B cell (primary cell): ENCODE data around the gene NIPBL. TPM values are rescaled to one million over a fixed set of nuclear protein-coding genes. Genes with fewer than 3 reads are reported as not detected.

Source experiments
- ATAC-seq: fragments of 200-7000 bp; cut with Tn5 transposase; one replicate; pipeline ENCODE4 v1.10.0; 2021; ENCODE audit warnings: low read depth, mild to moderate bottlenecking, moderate number of reproducible peaks, moderate library complexity
- CTCF ChIA-PET: fragments of 350-600 bp; sonication (Branson Sonifier 250); formaldehyde crosslinking; loops from one replicate; lab custom pipeline; 2021; ENCODE audit warnings: antibody characterized with exemption, inconsistent platforms; lab: Charles Lee
- POLR2A ChIA-PET: fragments of 350-600 bp; sonication (Branson Sonifier 250); formaldehyde crosslinking; loops from one replicate; lab custom pipeline; 2021; ENCODE audit warnings: antibody characterized with exemption; lab: Charles Lee
- DNase-seq: peaks from one replicate; pipeline ENCODE4 v3.0.0; 2013
- H2AFZ ChIP-seq: 2 replicates; pipeline ENCODE4 v1.6.1; 2012; ENCODE audit warnings: mild to moderate bottlenecking, low read depth, low read length; ENCODE audit not compliant: insufficient read depth, poor library complexity, severe bottlenecking
- H3K27ac ChIP-seq, 2 donors: 1 replicate in 1 of 2; 2 replicates in 1 of 2; pipeline ENCODE4 v1.5.1; 2012 to 2013; ENCODE audit warnings: low read length in 2 of 2, mild to moderate bottlenecking in 2 of 2, moderate library complexity in 1 of 2
- H3K27me3 ChIP-seq, 4 experiments: fragments of 200-600 bp in 1 of 4; sonication (generic) in 1 of 4; replicated peaks in 1 of 4; 1 replicate in 2 of 4; 2 replicates in 2 of 4; pipeline versions ENCODE4 v1.6.1 to v1.7.0; 2013 to 2016; ENCODE audit warnings: low read length in 3 of 4, mild to moderate bottlenecking in 2 of 4, mixed read lengths in 1 of 4, moderate library complexity in 1 of 4; ENCODE audit not compliant: insufficient read depth in 4 of 4, control insufficient read depth in 3 of 4; ENCODE audit errors: control extremely low read depth in 1 of 4
- H3K36me3 ChIP-seq, 2 experiments: replicated peaks in 1 of 2; 1 replicate in 1 of 2; 2 replicates in 1 of 2; pipeline versions ENCODE4 v1.6.1 to v1.7.1; 2013; ENCODE audit warnings: low read length in 1 of 2; ENCODE audit not compliant: insufficient read depth in 2 of 2, control insufficient read depth in 1 of 2; ENCODE audit errors: control extremely low read depth in 1 of 2, extremely low read depth in 1 of 2
- H3K4me1 ChIP-seq, 2 donors: fragments of 200-600 bp in 1 of 2; sonication (generic) in 1 of 2; 1 replicate in 1 of 2; 2 replicates in 1 of 2; pipeline versions ENCODE4 v1.5.1 to v1.6.1; 2013 to 2017; ENCODE audit warnings: low read length in 2 of 2; ENCODE audit not compliant: control insufficient read depth in 2 of 2, insufficient read depth in 2 of 2
- H3K4me2 ChIP-seq: replicated peaks from 2 replicates; pipeline ENCODE3; 2012; ENCODE audit warnings: mild to moderate bottlenecking, low read depth, low read length; ENCODE audit not compliant: poor library complexity, severe bottlenecking
- H3K4me3 ChIP-seq, 5 experiments: fragments of 200-600 bp in 1 of 5; sonication (generic) in 1 of 5; 1 replicate in 3 of 5; 2 replicates in 2 of 5; pipeline versions ENCODE4 v1.5.1 to v1.7.0; 2011 to 2016; ENCODE audit warnings: low read length in 4 of 5, mild to moderate bottlenecking in 4 of 5, low read depth in 2 of 5, control low read depth in 1 of 5, moderate library complexity in 1 of 5; ENCODE audit not compliant: insufficient read depth in 1 of 5; ENCODE audit errors: control extremely low read depth in 1 of 5, extremely low read depth in 1 of 5
- H3K79me2 ChIP-seq: fragments of 200-600 bp; sonication (generic); one replicate; pipeline ENCODE4 v1.6.0; 2016; ENCODE audit warnings: low read length; ENCODE audit not compliant: control insufficient read depth, insufficient read depth
- H3K9ac ChIP-seq: fragments of 200-600 bp; sonication (generic); 2 replicates; pipeline ENCODE4 v1.6.1; 2017; ENCODE audit warnings: mild to moderate bottlenecking, low read length, moderate library complexity
- H3K9me3 ChIP-seq, 3 donors: one replicate each; pipeline versions ENCODE4 v1.6.1 to v1.7.1; 2013; ENCODE audit warnings: low read length in 2 of 3; ENCODE audit not compliant: control insufficient read depth in 2 of 3, insufficient read depth in 1 of 3; ENCODE audit errors: control extremely low read depth in 1 of 3
- H4K20me1 ChIP-seq: 2 replicates; pipeline ENCODE4 v1.6.0; 2012; ENCODE audit warnings: mild to moderate bottlenecking, low read length; ENCODE audit not compliant: insufficient read depth, control insufficient read depth, poor library complexity, severe bottlenecking
- H3K27ac Mint-ChIP-seq: one replicate; pipeline ENCODE4 v1.8.0; 2021; ENCODE audit warnings: mixed read lengths
- H3K27me3 Mint-ChIP-seq: one replicate; pipeline ENCODE4 v1.8.0; 2021; ENCODE audit warnings: mixed read lengths
- H3K4me1 Mint-ChIP-seq: one replicate; pipeline ENCODE4 v1.8.0; 2021; ENCODE audit warnings: mixed read lengths
- H3K4me3 Mint-ChIP-seq: one replicate; pipeline ENCODE4 v1.8.0; 2021; ENCODE audit warnings: mixed read lengths
- H3K9me3 Mint-ChIP-seq: one replicate; pipeline ENCODE4 v1.8.0; 2022; ENCODE audit warnings: mixed read lengths; ENCODE audit not compliant: insufficient read depth
- CTCF ChIP-seq: fragments of 200-600 bp; IDR thresholded peaks from one replicate; pipeline ENCODE4 v1.8.0; 2022; ENCODE audit warnings: antibody characterized with exemption, mild to moderate bottlenecking
- EZH2 ChIP-seq: IDR thresholded peaks from 2 replicates; pipeline ENCODE4 v1.6.1; 2012; ENCODE audit warnings: borderline replicate concordance, low read depth, mild to moderate bottlenecking, moderate library complexity, low read length; ENCODE audit not compliant: insufficient read depth, poor library complexity, severe bottlenecking
- WGBS: methylation state at CpG from one replicate; pipeline ENCODE4 v1.1.5; 2013; ENCODE audit warnings: missing lambda C conversion rate; ENCODE audit not compliant: insufficient coverage; 5-methylcytosine and 5-hydroxymethylcytosine counted together
- intact Hi-C: fragments of 100-400 bp; cut with micrococcal nuclease; formaldehyde crosslinking; loops from one replicate; pipeline ENCODE4 v1.10.0; 2022
- polyA plus RNA-seq: library from polyadenylated mRNA; depleted of rRNA; stranded (reverse); fragments of >200 nt; gene quantifications from 2 replicates; pipeline ENCODE4 v1.2.3, GENCODE V29; 2012
- total RNA-seq, 2 donors: library from RNA; stranded (reverse); fragments of 120-200 nt in 1 of 2; gene quantifications; 1 replicate in 1 of 2; 2 replicates in 1 of 2; pipeline versions ENCODE4 v1.2.3 to v1.2.4, GENCODE V29; 2013 to 2022

The NIPBL gene
- total and polyA plus RNA-seq, 2 donors (not counting 1 experiment from before 2014, with no cell fraction given): 24.7 to 112 TPM

DNA sequence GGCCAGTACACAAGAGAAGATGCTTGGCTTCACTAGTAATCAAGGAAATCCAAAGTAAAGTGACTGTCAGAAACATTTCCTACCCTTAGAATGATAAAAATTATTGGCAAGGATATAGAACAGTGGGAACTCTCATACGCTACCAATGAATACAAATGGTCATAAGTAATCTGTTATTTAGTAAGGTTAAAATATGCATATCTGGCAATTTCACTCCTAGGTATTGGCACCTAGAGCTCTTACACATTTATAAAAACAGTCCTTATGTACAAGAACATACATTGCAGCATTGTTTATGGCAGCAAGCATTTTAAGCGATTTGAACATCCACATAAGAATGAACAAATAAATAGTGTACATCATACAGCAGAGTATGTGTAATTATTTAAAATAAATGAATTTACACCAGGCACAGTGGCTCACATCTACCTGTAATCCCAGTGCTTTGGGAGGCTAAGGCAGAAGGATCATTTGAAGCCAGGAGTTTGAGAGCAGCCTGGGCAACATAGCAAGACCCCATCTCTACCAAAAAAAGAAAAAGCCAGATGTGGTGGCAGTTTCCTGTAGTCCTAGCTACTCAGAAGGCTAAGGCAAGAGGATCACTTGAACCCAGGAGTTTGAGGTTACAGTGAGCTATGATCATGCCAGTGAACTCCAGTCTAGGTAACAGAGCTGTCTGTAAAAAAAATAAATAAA lies 93.3 kb downstream of the NIPBL start:
- Histone ChIP-seq H2AFZ (no peak overlapping the region), H3K36me3 (peaks cover 2 to 50% of the 10 kb centered on the region in 2 experiments), H3K4me2 (no peak overlapping the region), H3K9ac (no peak overlapping the region), H3K4me1 (no peaks in the 10 kb centered on the region), H3K27ac (no peak overlapping the region), H4K20me1 (no peaks in the 10 kb centered on the region), H3K9me3 (no peaks in the 10 kb centered on the region), H3K27me3 (no peaks in the 10 kb centered on the region), H3K79me2 (peaks cover 15% of the 10 kb centered on the region), H3K4me3 (no peak overlapping the region)
- intact Hi-C loops: loop anchor here (10.0 kb wide), 1 partner anchor 55 kb away; no protein-coding TSS in a partner anchor
- POLR2A ChIA-PET: no interaction called here
- no peak for TF ChIP-seq CTCF
- no peak for TF ChIP-seq EZH2
- no CpG with 5 or more reads among the region's 2 CpGs for WGBS
- no peaks in the 10 kb centered on the region for H3K9me3 Mint-ChIP-seq
- no peak overlapping the region for H3K27ac Mint-ChIP-seq
- H3K4me1 Mint-ChIP-seq: no peaks in the 10 kb centered on the region
- no peaks in the 10 kb centered on the region for H3K27me3 Mint-ChIP-seq
- ATAC-seq (no peak), DNase-seq (no peak)
- no peak overlapping the region for H3K4me3 Mint-ChIP-seq
- CTCF ChIA-PET: no interaction called here

- TF ChIP-seq EZH2: no peak
- TF ChIP-seq CTCF: no peak
- Mint-ChIP-seq H3K27ac (no peak overlapping the region), H3K4me3 (no peak overlapping the region), H3K27me3 (no peaks in the 10 kb centered on the region), H3K9me3 (peaks cover 4% of the 10 kb centered on the region), H3K4me1 (peaks cover 12% of the 10 kb centered on the region)
- H3K27ac ChIP-seq: no peak overlapping the region
- DNase-seq: no peak
- intact Hi-C loops: loop anchor here (10.0 kb wide), 1 partner anchor 47 kb away; no protein-coding TSS in a partner anchor
- no peak overlapping the region for H3K4me3 ChIP-seq
- peaks cover 16 to 37% of the 10 kb centered on the region in 2 experiments for H3K36me3 ChIP-seq
- H3K4me1 ChIP-seq: no peaks in the 10 kb centered on the region
- H3K9me3 ChIP-seq: peaks cover 0 to 3% (median 0%) of the 10 kb centered on the region in 3 donors
- H3K4me2 ChIP-seq: no peak overlapping the region
- no peak overlapping the region for H3K9ac ChIP-seq
- ATAC-seq: no peak
- no peaks in the 10 kb centered on the region for H3K27me3 ChIP-seq
- peaks cover 37% of the 10 kb centered on the region for H4K20me1 ChIP-seq
- H2AFZ ChIP-seq: no peak overlapping the region
- POLR2A ChIA-PET: no interaction called here
- peaks cover 51% of the 10 kb centered on the region for H3K79me2 ChIP-seq
- CTCF ChIA-PET: no interaction called here
Measured at GRCh38 chr5:36978196-36978595, 101.6 kb downstream of the NIPBL start.
